Measurements from ENCODE around the gene RAB31. TPM values are rescaled to one million over a fixed set of nuclear protein-coding genes. Genes with fewer than 3 reads are reported as not detected.
"Not testable (repeated sequence)": the region's sequence is repeated elsewhere in the genome, so short reads cannot be mapped to it uniquely, and the experiment has no call there.

The RAB31 gene
- total RNA-seq, 1 donor from 2014 or later: 80.7 TPM

DNA sequence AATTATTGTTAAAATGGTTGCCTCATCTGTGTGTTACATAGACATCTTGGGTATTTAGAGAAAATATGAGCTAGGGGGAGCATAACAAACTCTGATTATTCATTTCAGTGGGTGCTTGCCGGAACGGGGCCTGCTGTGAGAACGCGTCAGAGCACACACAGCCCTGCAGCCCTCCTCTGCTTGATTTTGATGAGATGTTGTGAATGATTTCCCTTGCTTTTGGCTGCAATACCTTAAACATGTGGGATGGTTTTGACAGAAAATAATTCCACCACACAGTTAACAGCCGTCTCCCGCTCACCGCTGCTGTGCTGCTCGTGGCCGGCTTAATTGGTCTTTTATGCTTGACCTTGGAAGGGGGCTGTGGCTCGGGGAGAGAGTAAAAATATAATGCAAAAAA lies 127.7 kb downstream of the RAB31 start:
- DNase-seq (ENCODE audit: low spot score): no peak

- no peak for DNase-seq (ENCODE audit: low spot score)
These were observed 130.2 kb downstream of the RAB31 start for GRCh38 chr18:9838144-9838877.

DNA sequence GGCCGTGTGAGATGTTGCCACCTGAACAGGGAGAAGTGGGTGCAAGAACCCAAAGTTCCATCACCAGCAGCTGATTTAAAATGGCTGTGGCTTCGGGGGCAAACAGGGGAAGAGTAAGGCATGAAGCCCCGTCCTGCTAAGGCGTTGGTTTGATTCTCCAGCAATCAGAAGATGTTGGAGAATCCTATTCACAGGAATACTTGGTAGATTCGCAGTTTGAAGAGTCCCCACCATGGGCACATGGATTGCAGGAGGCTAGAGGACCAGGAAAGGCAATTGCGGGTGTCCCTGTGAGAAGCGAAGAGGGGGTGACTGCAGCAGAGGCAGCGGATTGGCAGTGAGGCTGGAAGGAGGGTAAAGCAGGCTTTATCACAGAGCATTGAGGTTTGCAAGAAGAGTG lies 131.1 kb downstream of the RAB31 start:
- DNase-seq (ENCODE audit: low spot score): no peak

DNA sequence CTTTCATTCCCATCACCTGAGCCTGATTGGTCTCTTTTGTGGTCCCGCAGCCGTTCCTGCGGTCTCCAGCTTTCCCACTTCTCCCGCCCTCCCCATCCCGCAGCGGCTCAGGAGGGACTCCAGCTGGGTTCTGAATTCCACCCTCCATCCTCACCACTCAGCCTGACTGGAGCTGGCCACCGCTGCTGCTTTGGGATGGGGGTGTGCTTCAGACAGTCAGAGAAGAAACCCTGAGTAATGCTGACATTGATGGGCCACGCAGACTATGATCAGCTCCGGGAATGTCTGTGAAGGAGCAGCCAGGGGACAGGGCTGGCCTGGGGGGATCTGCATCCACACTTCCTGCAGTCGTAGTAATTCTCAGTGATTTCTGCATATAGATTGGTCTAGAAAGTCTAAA lies 131.8 kb downstream of the RAB31 start:
- no peak for DNase-seq (ENCODE audit: low spot score)

DNA sequence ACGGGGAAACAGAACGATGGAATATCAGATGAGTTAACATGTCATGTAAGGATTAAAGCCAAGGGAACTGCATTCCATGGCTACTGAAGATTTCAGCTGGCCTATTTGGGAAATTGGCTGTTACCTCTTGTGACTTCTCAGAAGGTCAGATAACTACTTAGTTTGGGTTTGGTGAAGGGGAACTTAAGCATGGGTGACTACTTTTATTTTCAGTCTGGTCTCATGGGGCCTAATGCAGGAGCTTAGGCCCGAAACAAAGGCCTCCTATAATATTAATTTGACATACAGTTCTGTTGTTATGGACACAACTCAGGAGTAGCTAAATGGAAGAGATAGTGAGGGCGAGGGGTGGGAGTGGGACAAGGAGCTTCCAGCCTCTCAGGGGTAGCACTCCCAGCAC lies 133.7 kb downstream of the RAB31 start:
- DNase-seq (ENCODE audit: low spot score): no peak

DNA sequence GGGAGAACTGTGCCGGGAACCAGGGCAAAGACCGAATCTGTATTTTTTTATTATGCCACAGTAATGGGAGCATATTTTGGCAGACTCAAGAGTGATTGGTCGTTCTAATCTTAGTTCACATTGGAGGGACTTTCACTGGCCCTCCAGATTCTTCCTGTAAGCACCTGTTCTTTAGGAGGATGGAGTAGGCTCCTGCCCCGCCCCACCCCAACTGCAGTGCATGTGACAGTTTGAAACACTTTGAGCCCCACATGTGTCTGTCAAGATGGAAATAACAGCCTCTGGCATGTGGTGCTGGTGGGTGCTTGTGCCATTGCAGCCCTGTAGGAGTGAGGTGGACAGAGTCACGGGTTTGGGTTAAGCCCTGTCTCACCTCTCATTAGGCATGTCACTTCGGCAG lies 134.3 kb downstream of the RAB31 start:
- no peak for DNase-seq (ENCODE audit: low spot score)

GRCh38 chr18:9845256-9845655 lies 137.2 kb downstream of the RAB31 start:
- DNase-seq (ENCODE audit: low spot score): no peak

GRCh38 chr18:9846162-9846925 lies 138.2 kb downstream of the RAB31 start:
- no peak for DNase-seq (ENCODE audit: low spot score)

GRCh38 chr18:9848170-9848879 lies 140.2 kb downstream of the RAB31 start:
- no peak for DNase-seq (ENCODE audit: low spot score)

- DNase-seq (ENCODE audit: low spot score): no peak
These were observed 141.5 kb downstream of the RAB31 start for GRCh38 chr18:9849407-9850283.

GRCh38 chr18:9850309-9850708 lies 142.2 kb downstream of the RAB31 start:
- no peak for DNase-seq (ENCODE audit: low spot score)

GRCh38 chr18:9851511-9851910 lies 143.4 kb downstream of the RAB31 start:
- no peak for DNase-seq (ENCODE audit: low spot score)

DNA sequence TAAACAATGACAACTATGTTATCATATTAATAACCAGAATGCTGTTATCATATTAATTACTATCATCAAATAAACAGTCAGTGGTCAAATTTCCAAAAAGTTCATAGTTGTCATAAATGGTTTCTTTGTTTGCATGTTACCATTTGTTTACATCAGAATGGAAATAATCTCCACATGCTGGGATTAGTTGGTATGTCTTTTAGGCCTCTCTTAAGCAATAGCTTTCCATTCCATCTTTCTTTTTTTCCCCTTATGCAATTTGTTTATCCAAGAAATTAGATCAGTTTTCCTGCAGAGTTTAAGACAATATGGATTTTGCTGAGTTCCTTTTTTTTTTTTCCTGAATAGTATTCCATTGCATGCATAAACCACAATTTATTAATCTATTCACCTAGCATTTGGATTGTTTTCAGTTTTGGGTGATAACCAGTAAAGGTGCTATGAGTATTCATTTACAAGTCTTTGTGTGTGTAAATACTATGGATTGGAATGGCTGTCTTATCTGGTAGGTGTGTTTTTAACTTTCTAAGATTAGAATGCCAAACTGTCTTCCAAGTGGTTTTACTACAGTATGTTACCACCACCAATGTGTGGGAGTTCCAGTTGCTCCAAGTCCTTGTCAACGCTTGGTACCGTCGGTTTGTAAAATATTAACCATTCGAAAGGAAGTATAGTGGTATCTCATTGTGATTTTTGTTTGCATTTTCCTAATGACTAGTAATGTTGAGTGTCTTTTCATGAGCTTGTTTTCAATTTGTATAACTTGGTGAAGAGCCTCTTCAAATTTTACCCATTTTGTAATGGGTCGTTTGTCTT lies 144.4 kb downstream of the RAB31 start:
- DNase-seq (ENCODE audit: low spot score): no peak

- no peak for DNase-seq (ENCODE audit: low spot score)
These were observed 146.9 kb downstream of the RAB31 start for GRCh38 chr18:9854801-9855676.

DNA sequence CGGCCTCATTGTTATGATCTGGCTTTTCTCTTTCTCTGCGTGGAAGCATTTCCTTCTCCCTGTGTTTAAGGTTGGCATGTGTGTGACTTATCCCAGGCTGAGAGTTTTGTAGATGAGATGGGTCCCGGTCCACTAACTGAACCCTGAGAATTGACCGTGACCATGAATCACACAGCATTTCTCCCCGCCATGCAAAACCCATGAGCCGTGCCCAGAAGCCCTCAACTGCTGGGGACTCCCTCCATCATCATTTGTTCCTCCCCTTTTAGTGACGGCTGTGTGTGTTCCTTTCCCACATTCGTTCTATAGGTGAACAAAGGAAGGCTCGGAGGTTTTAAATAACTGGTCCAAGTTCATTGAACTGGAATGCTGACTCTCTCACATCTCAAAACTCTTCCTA lies 147.6 kb downstream of the RAB31 start:
- no peak for DNase-seq (ENCODE audit: low spot score)

GRCh38 chr18:9856092-9856491 lies 148.0 kb downstream of the RAB31 start:
- DNase-seq (ENCODE audit: low spot score): no peak

- DNase-seq (ENCODE audit: low spot score): not testable (repeated sequence)
These were observed 149.4 kb downstream of the RAB31 start for GRCh38 chr18:9857479-9857998.

GRCh38 chr18:9858642-9859041 lies 150.5 kb downstream of the RAB31 start:
- no peak for DNase-seq (ENCODE audit: low spot score)

DNA sequence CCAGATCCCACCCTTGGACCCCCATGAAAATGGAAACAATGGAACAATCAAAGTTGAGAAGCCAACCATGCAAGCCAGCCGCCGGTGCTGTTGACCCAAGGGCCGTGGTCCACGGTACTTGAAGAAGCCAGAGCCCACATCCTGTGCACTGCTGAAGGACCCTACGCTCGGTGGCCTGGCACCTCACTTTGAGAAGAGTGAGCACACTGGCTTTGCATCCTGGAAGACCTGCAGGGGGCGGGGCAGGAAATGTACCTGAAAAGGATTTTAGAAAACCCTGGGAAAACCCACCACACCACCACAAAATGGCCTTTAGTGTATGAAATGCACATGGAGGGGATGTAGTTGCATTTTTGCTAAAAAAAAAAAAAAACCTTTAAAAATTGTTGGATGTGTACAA lies 151.1 kb downstream of the RAB31 start:
- DNase-seq (ENCODE audit: low spot score): no peak

Data from mesenteric fat pad (tissue), 1 donor.